ENCODE results near the gene HEATR5A. TPM values are rescaled to one million over a fixed set of nuclear protein-coding genes. Genes with fewer than 3 reads are reported as not detected.
A peak's percentile ranks its signal among the peaks of the same experiment; 100 is the strongest.

The HEATR5A gene
- total and polyA plus RNA-seq, 2 of the 13 experiments (the other 11 are each of a cell fraction or from before 2014, with no cell fraction given) = 36.4 to 105 TPM

- TF ChIP-seq ZNF142 (CRISPR knock-in tag; IDR thresholded peaks at IDR 0.05) (0 out of 2 replicates have a peak, but pooled peaks have one; percentile 27), RARA (CRISPR knock-in tag; IDR thresholded peaks at IDR 0.05) (no peak), ELK4 (CRISPR knock-in tag; IDR thresholded peaks at IDR 0.05; ENCODE audit: borderline replicate concordance) (no peak), CREM (IDR thresholded peaks at IDR 0.05) (no peak), CREM (CRISPR knock-in tag; IDR thresholded peaks at IDR 0.05) (no peak), TBP (CRISPR knock-in tag; IDR thresholded peaks at IDR 0.05) (no peak), ZBTB20 (CRISPR knock-in tag; IDR thresholded peaks at IDR 0.05; ENCODE audit: borderline replicate concordance, low read depth) (no peak), PRDM10 (CRISPR knock-in tag; IDR thresholded peaks at IDR 0.05; ENCODE audit: low read depth) (no peak), ZBTB1 (CRISPR knock-in tag; IDR thresholded peaks at IDR 0.05; ENCODE audit: borderline replicate concordance) (no peak), KDM5A (IDR thresholded peaks at IDR 0.05; ENCODE audit: borderline replicate concordance, low read length) (0 out of 2 replicates have a peak, but pooled peaks have one; percentile 33), ZBTB8A (CRISPR knock-in tag; IDR thresholded peaks at IDR 0.05; ENCODE audit: borderline replicate concordance, low read depth) (peak; percentile 62; the same call in 1 of the 2 replicates), SUZ12 (IDR thresholded peaks at IDR 0.05; ENCODE audit: low read depth, low read length) (no peak), ZNF512 (CRISPR knock-in tag; IDR thresholded peaks at IDR 0.05) (no peak; the same call in 1 of the 2 replicates), THAP9 (CRISPR knock-in tag; IDR thresholded peaks at IDR 0.05; ENCODE audit: borderline replicate concordance) (peak; percentile 8; the same call in 1 of the 2 replicates)
These were observed 158.9 kb downstream of the HEATR5A start (continued) for GRCh38 chr14:31261523-31261858.
